ENCODE measurements around the gene SPAG8.

SPAG8 gene

DNA sequence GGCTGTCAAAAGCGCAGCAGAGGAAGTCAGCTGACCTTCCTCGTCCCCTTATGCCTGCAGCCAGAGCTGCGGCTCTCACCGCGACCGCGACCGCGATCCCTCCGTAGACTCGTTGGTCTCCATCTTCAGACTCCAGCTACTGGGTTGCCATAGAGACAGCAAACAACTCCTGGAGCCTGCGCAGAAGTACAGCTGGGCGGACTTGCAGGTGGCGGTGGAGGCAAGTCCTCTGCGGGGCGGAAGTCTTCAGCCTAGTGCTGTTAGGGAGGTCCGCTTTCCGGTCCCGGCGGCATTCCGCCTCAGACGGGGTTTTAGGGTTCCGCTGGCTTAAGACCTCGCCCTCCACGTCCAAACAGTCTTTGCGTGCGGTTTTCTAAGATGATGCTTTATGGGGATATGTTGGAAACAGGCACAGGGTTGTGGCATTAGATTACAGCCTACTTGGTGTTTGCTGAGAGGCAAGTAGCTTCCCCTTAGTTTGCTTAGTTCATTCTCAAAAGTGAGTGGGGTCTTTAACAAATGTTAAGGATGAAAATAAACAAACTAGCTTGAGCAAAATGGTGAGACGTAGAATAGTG lies at the start of gene SPAG8:
Gene SPAG8, minus strand, starts transcription at position 238 of the 578 bp plus-strand sequence. Its CDS starts 115 bp downstream, at position 123.
- DNase-seq (ENCODE audit: low read depth in 2 of 3, low spot score in 2 of 3): peak; percentile 67 to 89 (median 81)

- no peak for DNase-seq (ENCODE audit: low read depth in 2 of 3, low spot score in 2 of 3)
These were observed 49.3 kb upstream of the SPAG8 start for GRCh38 chr9:35861161-35861897.

GRCh38 chr9:35859990-35860339 lies 47.9 kb upstream of the SPAG8 start:
- no peak for DNase-seq (ENCODE audit: low read depth in 2 of 3, low spot score in 2 of 3)

DNA sequence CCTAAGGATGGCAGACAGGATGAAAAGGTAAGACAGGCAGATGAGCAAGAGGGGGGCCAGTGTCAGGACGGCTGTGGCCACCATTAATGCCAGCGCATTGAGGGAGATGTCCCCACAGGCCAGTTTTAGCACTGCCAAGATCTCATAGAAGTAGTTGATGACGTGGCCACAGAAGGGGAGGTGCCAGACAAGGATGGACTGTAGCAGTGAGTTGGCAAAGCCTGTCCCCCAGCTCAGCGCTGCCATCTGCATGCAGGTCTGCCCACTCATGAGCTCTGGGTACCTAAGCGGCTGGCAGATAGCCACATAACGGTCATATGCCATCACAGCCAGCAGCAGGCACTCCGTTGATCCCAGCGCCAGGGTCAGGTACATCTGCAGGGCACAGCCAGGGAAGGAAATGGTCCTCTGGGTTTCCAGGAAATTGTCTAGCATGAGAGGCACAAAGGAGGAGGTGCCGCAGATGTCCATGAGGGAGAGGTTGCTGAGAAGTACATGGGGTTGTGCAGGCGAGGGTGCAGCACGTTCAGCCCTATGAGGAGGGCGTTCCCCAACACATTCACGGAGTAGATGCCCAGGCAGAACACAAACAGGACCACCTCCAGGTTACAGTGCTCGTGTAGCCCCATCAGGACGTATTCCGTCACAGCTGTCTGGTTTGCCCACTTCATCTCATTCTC lies 47.4 kb upstream of the SPAG8 start:
- DNase-seq (ENCODE audit: low read depth in 2 of 3, low spot score in 2 of 3): no peak

DNA sequence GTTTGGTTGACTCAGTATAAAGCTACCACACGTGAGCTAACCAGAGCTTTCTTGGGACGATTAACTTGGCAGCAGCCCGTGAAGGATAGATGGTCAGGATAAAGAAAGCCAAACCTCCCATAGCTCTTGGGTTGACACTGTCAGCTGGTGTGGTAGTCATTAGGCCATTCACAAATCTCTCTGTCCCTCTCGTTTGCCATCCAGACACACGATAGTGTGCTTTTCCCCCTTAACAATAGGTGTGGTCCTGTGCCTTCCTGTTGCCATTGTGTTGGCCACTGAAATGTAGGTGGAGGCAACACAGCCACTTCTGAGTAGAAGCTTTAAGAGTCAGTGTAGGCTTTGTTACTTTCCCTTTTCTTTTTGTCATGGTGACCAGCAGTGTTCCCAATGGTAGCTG lies 46.4 kb upstream of the SPAG8 start:
- no peak for DNase-seq (ENCODE audit: low read depth in 2 of 3, low spot score in 2 of 3)

GRCh38 chr9:35856882-35857281 lies 44.8 kb upstream of the SPAG8 start:
- no peak for DNase-seq (ENCODE audit: low read depth in 2 of 3, low spot score in 2 of 3)

DNA sequence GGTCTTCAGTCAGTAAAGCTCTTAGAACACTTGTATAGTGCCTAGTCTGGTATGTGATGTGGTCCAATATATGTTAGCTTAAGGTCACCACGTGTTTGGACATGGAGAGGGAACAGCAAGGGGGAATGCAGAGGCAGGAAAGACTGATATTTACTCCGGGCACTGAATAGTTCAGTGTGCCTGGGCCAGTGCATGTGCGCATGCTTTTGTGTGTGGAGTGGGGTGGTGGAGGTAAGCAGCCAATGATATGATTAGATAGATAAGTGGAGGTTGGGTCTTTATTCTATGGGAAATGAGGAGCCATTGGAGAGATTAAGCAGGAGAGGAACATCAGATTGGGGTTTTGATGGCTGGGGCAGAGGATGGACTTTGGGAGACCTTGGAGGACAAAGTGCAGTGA lies 44.1 kb upstream of the SPAG8 start:
- DNase-seq (ENCODE audit: low read depth in 2 of 3, low spot score in 2 of 3): no peak

- DNase-seq (ENCODE audit: low read depth in 2 of 3, low spot score in 2 of 3): no peak
These were observed 42.2 kb upstream of the SPAG8 start for GRCh38 chr9:35854091-35854762.

DNA sequence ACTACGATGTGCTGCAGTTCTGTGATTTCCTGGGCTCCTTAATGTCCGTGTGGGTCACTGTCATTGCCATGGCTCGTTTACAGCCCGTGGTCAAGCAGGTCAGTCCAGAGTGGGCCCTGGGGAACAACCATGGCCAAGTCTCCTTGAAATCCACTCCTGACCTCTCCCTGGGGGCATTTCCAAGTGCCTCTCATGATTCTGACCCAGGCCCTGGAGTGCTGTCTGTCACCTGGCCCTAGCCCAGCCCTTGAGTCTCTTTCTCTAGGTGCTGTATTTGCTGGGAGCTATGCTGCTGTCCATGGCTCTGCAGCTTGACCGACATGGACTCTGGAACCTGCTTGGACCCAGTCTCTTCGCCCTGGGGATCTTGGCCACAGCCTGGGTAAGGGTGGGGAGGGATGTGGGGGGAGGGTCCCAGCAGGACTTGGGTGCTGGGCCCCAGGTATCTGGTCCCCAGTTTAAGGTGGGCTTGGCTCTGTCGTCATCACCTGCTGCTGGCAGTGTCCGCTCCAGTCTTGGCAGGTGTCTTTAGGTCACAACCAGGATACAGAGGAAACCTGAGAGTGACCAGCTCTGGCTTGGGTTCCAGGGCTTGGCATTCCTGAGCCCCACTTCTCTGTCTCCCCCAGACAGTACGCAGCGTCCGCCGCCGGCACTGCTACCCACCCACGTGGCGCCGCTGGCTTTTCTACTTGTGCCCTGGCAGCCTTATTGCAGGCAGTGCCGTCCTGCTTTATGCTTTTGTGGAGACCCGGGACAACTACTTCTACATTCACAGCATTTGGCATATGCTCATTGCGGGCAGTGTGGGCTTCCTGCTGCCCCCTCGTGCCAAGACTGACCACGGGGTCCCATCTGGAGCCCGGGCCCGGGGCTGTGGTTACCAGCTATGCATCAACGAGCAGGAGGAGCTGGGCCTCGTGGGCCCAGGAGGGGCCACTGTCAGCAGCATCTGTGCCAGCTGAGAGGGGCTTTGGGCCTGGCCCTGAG lies 41.1 kb upstream of the SPAG8 start:
- DNase-seq (ENCODE audit: low read depth in 2 of 3, low spot score in 2 of 3): no peak

- no peak for DNase-seq (ENCODE audit: low read depth in 2 of 3, low spot score in 2 of 3)
These were observed 40.3 kb upstream of the SPAG8 start for GRCh38 chr9:35852267-35852815.

GRCh38 chr9:35847792-35848572 lies 35.9 kb upstream of the SPAG8 start:
- DNase-seq (ENCODE audit: low read depth in 2 of 3, low spot score in 2 of 3): peak in 1 of 3 experiments; percentile 19

DNA sequence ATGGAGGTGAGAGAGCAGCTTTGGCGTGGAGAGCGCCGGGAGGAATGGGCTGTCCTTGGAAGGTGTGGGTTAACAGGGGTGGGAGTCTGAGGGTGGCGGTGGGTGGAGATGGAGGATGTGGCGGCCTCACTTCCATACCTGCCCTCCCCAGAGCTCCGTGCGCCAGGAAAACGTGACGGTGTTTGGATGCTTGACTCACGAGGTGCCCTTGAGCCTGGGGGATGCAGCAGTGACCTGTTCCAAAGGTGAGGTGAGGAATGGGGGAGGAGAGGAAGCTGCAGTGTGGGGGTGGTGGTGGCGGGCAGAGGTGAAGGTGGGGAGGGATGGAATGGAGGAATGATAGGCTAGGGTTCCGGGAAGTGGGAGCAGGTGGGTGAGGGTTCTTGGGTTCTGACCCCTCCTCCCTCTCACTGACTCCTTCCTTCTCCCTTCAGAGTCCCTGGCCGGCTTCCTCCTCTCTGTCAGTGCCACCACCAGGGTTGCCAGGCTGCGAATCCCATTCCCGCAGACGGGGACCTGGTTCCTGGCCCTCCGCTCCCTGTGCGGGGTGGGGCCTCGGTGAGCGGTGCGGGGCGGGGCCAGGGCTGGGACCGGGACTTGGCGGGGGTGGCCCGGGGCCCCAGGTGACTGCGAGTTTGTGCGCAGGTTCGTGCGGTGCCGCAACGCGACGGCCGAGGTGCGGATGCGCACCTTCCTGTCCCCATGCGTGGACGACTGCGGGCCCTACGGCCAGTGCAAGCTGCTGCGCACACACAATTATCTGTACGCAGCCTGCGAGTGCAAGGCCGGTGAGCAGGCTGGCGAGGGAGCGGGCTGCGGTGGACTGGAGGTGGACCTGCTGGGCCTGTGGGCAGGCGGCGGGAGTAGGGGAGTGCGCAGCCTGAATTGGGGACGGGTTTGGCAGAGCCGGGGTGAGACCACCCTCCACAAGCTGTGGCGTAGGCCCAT lies 34.0 kb upstream of the SPAG8 start:
- DNase-seq (ENCODE audit: low read depth in 2 of 3, low spot score in 2 of 3): no peak

GRCh38 chr9:35844628-35845270 lies 32.7 kb upstream of the SPAG8 start:
- no peak for DNase-seq (ENCODE audit: low read depth in 2 of 3, low spot score in 2 of 3)

- no peak for DNase-seq (ENCODE audit: low read depth in 2 of 3, low spot score in 2 of 3)
These were observed 30.7 kb upstream of the SPAG8 start for GRCh38 chr9:35842795-35843194.

GRCh38 chr9:35842020-35842745 lies 30.1 kb upstream of the SPAG8 start:
- no peak for DNase-seq (ENCODE audit: low read depth in 2 of 3, low spot score in 2 of 3)

GRCh38 chr9:35841645-35841900 lies 29.5 kb upstream of the SPAG8 start:
- DNase-seq (ENCODE audit: low read depth in 2 of 3, low spot score in 2 of 3): no peak

DNA sequence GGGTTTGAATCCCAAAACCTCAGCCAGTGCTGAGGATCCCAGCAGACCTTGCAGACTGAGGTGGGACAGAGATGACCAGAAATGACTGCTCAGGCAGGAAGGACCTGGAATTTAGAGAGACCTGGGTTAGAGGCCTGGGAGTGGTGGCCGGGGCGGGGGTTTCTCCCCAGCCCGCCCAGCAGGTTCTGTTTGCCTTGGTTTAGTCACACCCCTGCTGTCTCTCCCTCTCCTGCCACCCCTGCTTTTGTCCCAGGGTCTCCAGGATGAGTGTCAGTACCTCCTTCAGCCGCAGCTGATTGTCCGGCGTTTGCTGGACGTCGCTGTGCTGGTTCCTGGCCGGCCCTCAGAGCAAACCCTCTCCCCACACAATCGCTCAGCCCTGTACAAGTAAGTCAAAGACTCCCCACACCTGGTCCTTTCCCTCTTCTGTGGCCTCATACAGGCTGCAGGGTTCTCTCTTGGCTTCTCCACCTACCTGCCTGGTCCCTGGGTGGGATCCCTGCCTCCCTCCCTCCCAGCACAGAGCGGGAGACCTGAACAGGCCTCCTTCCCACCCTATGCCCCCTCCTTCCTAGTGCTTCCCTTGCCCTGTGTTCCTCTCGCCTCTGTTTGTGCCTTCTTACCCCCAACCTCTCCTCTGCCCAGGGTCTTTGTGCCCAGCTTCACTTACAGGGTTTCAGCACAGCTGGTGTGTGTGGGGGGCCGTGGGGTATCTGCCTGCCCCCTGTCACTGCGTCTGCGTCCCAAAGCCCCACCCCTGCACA lies 29.0 kb upstream of the SPAG8 start:
- DNase-seq (ENCODE audit: low read depth in 2 of 3, low spot score in 2 of 3): no peak
